Keratinocyte (primary cell): ENCODE data around the gene KIF17.

Experiments used
- CTCF ChIP-seq, 3 experiments: IDR thresholded peaks in 1 of 3; conservative IDR thresholded peaks in 1 of 3; optimal IDR thresholded peaks in 1 of 3; 2 replicates in 2 of 3; 3 replicates in 1 of 3; pipeline versions ENCODE3 to v1.5.1; 2011; ENCODE audit warnings: low read length in 3 of 3, mild to moderate bottlenecking in 3 of 3, moderate library complexity in 2 of 3, control low read depth in 1 of 3, inconsistent platforms in 1 of 3; ENCODE audit not compliant: insufficient read depth in 2 of 3; ENCODE audit errors: extremely low read depth in 1 of 3
- EZH2 ChIP-seq: IDR thresholded peaks from one replicate; pipeline ENCODE4 v1.6.1; 2012; ENCODE audit warnings: inconsistent platforms, mild to moderate bottlenecking, low read length, moderate library complexity

GRCh38 chr1:20670936-20671335 lies 46.9 kb downstream of the KIF17 start:
- no peak for TF ChIP-seq CTCF (optimal IDR thresholded peaks at IDR 0.05 in 1 of 3, IDR thresholded peaks at IDR 0.05 in 1 of 3, conservative IDR thresholded peaks at IDR 0.05 in 1 of 3; ENCODE audit: extremely low read depth in 1 of 3, insufficient read depth in 2 of 3, low read length in 3 of 3)
- TF ChIP-seq EZH2: no peak
